Measurements from ENCODE around the gene RPS15. TPM values are rescaled to one million over a fixed set of nuclear protein-coding genes. Genes with fewer than 3 reads are reported as not detected.
A peak's percentile ranks its signal among the peaks of the same experiment; 100 is the strongest.

The RPS15 gene
- total RNA-seq, 1 donor = 318 TPM

GRCh38 chr19:1412995-1413800, 25.0 kb upstream of the RPS15 start:
- no peak for DNase-seq (ENCODE audit: insufficient read length, low spot score, missing footprints)
- Histone ChIP-seq H3K4me3 (ENCODE audit: insufficient read depth, low read length) (no peak overlapping the region), H3K9me3 (ENCODE audit: low read depth, low read length) (no peaks in the 10 kb centered on the region), H3K4me2 (ENCODE audit: insufficient read depth, low read length) (no peak overlapping the region), H4K20me1 (ENCODE audit: insufficient read depth, low read length) (peaks cover 79% of the 10 kb centered on the region), H3K27ac (ENCODE audit: low read depth, low read length) (peak overlapping the region; percentile 13), H3K79me2 (ENCODE audit: insufficient read depth, low read length) (peaks cover 98% of the 10 kb centered on the region), H2AFZ (ENCODE audit: low read length) (no peak overlapping the region), H3K4me1 (ENCODE audit: insufficient read depth, low read length) (peaks cover 61% of the 10 kb centered on the region), H3K27me3 (ENCODE audit: insufficient read depth, low read length) (no peaks in the 10 kb centered on the region), H3K36me3 (ENCODE audit: insufficient read depth, low read length) (peaks cover 13% of the 10 kb centered on the region)
- no peak for TF ChIP-seq CTCF (IDR thresholded peaks at IDR 0.05; ENCODE audit: extremely low read depth, low read depth, low read length)

- DNase-seq (ENCODE audit: insufficient read length, low spot score, missing footprints) = peak; percentile 93
- Histone ChIP-seq H3K27me3 (ENCODE audit: insufficient read depth, low read length) (no peaks in the 10 kb centered on the region), H3K4me1 (ENCODE audit: insufficient read depth, low read length) (peaks cover 36% of the 10 kb centered on the region), H3K27ac (ENCODE audit: low read depth, low read length) (peak overlapping the region; percentile 94), H3K4me2 (ENCODE audit: insufficient read depth, low read length) (peak overlapping the region; percentile 64), H4K20me1 (ENCODE audit: insufficient read depth, low read length) (peaks cover 71% of the 10 kb centered on the region), H3K79me2 (ENCODE audit: insufficient read depth, low read length) (peaks cover 96% of the 10 kb centered on the region), H3K9me3 (ENCODE audit: low read depth, low read length) (no peaks in the 10 kb centered on the region), H3K4me3 (ENCODE audit: insufficient read depth, low read length) (peak overlapping the region; percentile 51), H2AFZ (ENCODE audit: low read length) (no peak overlapping the region), H3K36me3 (ENCODE audit: insufficient read depth, low read length) (peaks cover 40% of the 10 kb centered on the region)
- TF ChIP-seq CTCF (IDR thresholded peaks at IDR 0.05; ENCODE audit: extremely low read depth, low read depth, low read length) = no peak
Measured at GRCh38 chr19:1416014-1416841, 22.0 kb upstream of the RPS15 start.

- no peak for TF ChIP-seq CTCF (IDR thresholded peaks at IDR 0.05; ENCODE audit: extremely low read depth, low read depth, low read length)
- DNase-seq (ENCODE audit: insufficient read length, low spot score, missing footprints) = peak; percentile 93
- H3K79me2 ChIP-seq (ENCODE audit: insufficient read depth, low read length) = peaks cover 96% of the 10 kb centered on the region
- H3K4me3 ChIP-seq (ENCODE audit: insufficient read depth, low read length) = no peak overlapping the region
- H3K9me3 ChIP-seq (ENCODE audit: low read depth, low read length) = no peaks in the 10 kb centered on the region
- H3K4me1 ChIP-seq (ENCODE audit: insufficient read depth, low read length) = peaks cover 29% of the 10 kb centered on the region
- H3K36me3 ChIP-seq (ENCODE audit: insufficient read depth, low read length) = peaks cover 47% of the 10 kb centered on the region
- peak overlapping the region; percentile 94 for H3K27ac ChIP-seq (ENCODE audit: low read depth, low read length)
- H3K4me2 ChIP-seq (ENCODE audit: insufficient read depth, low read length) = peak overlapping the region; percentile 26
- H4K20me1 ChIP-seq (ENCODE audit: insufficient read depth, low read length) = peaks cover 62% of the 10 kb centered on the region
- no peaks in the 10 kb centered on the region for H3K27me3 ChIP-seq (ENCODE audit: insufficient read depth, low read length)
- no peak overlapping the region for H2AFZ ChIP-seq (ENCODE audit: low read length)
Measured at GRCh38 chr19:1417145-1417544, 21.1 kb upstream of the RPS15 start.
